ENCODE data around the gene ZNF182.
"Not testable (repeated sequence)": the region's sequence is repeated elsewhere in the genome, so short reads cannot be mapped to it uniquely, and the experiment has no call there.

The ZNF182 gene

GRCh38 chrX:48028091-48028490 lies 24.3 kb upstream of the ZNF182 start:
- no peak overlapping the region for H3K27ac ChIP-seq
- TF ChIP-seq ZFX (IDR thresholded peaks at IDR 0.05; ENCODE audit: borderline replicate concordance) (no peak), CTCF (IDR thresholded peaks at IDR 0.05) (no peak)

- H3K27ac ChIP-seq: not testable (repeated sequence)
These were observed 23.8 kb upstream of the ZNF182 start for GRCh38 chrX:48027545-48027944.

DNA sequence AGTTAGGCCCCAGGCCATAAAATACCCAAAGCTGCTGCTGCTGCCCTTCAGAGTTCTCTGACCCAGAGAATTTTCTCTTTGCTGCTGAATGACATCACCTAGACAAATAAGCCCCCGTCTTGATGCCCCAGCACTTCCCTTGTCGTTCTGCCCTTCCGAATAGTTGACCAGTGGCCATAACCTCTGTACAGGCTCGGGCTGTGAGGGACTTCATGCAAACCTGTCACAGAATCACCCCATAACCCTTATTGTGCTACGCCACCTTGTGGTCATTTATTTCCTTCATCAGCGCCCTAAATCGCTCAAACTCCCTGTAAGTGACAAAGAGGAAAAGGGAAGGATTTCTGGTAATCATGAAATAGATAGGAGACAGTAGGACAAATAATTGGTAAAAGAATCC lies 21.8 kb upstream of the ZNF182 start:
- no peak for TF ChIP-seq ZFX (IDR thresholded peaks at IDR 0.05; ENCODE audit: borderline replicate concordance)
- TF ChIP-seq CTCF (IDR thresholded peaks at IDR 0.05): peak; percentile 31; the same call in 1 of the 2 replicates
- no peak overlapping the region for H3K27ac ChIP-seq

- TF ChIP-seq CTCF (IDR thresholded peaks at IDR 0.05): no peak
- TF ChIP-seq ZFX (IDR thresholded peaks at IDR 0.05; ENCODE audit: borderline replicate concordance): no peak
- H3K27ac ChIP-seq: no peak overlapping the region
These were observed 18.9 kb upstream of the ZNF182 start for GRCh38 chrX:48022738-48023137.

GRCh38 chrX:48022100-48022499 lies 18.3 kb upstream of the ZNF182 start:
- no peak overlapping the region for H3K27ac ChIP-seq
- TF ChIP-seq CTCF (IDR thresholded peaks at IDR 0.05) (no peak), ZFX (IDR thresholded peaks at IDR 0.05; ENCODE audit: borderline replicate concordance) (no peak)

DNA sequence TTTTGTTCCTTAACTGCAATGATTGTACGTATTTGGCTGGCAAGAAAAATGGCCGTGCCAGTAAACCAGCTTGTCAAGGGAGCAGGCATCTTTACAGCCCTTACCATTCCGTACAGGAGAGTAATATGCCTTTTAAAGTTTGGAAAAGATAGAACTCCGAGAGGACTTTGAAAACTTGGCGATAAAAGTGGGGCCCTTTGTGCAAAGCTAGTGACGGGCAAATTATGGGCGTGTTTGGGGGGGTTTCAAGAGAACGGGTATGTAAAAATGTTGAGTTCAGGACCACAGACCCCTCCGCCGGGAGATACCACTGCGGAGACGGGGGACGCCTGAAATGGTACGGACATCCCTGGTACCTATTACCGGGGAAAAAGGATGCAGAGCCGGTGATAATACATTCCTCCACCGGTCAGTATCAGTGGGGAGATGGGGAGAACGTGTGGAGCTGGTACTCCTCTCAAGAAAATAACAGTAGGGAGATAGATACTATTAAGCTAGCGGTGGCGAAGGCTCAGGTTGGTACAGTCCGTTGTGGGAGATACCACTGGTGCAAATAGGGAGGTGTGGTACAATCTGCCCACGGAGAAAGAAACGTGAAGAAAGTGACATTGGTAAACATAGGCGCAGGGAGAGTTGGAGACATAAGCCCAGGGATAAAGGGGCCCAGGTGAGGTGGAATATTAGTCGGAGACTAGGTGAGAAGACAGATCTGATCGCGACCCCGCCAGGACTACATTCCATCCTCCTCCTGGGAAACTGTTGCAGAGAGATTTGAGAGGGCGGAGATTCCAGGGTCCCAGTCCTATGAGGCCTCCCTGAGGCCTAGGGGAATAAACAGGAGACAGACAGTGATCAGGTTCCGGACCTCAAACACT lies 17.5 kb upstream of the ZNF182 start:
- no peak for TF ChIP-seq ZFX (IDR thresholded peaks at IDR 0.05; ENCODE audit: borderline replicate concordance)
- TF ChIP-seq CTCF (IDR thresholded peaks at IDR 0.05): no peak
- peak overlapping the region; percentile 67 for H3K27ac ChIP-seq

- H3K27ac ChIP-seq: not testable (repeated sequence)
These were observed 16.7 kb upstream of the ZNF182 start for GRCh38 chrX:48020472-48020871.

DNA sequence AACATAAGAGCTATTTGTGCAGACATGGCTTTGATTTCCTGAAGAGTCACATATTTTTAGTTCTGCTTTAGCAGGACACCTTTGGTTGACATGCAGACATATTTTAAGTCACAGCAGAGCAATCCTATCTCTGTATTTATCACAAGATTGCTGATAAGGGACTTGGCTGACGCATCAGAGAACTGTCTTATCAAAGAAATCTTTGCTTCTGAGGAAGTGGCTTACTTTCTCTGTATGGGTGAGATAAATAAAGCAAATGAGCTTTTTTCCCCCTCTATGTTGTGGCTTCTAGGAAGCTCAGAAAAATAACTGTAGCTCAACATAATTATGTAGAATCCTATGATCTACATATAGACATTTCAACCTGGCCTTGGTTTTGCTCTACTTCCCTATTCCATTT lies 16.1 kb upstream of the ZNF182 start:
- not testable (repeated sequence) for H3K27ac ChIP-seq

GRCh38 chrX:48016583-48017310 lies 13.0 kb upstream of the ZNF182 start:
- not testable (repeated sequence) for H3K27ac ChIP-seq

DNA sequence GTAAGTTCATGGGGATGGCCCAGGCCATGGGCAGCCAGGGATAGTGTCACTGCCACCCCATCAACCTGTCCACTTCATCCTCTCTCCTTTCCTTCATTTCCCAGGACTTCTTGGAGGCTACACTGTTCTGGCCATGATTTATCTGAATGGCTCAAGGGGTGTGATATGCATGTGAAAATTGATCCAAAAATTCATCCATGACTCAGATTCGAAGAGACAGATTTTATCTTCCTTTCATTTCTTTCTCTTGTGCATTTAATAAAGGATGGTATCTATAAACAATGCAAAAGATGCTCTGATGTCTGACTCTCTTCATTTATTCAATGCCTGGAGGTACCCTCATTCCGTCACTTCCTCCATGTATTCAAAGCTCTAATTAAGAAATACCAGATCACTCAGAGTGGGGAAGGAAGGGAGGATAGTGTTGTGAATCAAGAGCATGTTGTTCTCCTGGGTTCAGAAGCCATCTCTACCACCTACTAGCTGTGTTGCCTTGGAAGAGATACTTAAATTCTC lies 5.7 kb upstream of the ZNF182 start:
- H3K27ac ChIP-seq: not testable (repeated sequence)

DNA sequence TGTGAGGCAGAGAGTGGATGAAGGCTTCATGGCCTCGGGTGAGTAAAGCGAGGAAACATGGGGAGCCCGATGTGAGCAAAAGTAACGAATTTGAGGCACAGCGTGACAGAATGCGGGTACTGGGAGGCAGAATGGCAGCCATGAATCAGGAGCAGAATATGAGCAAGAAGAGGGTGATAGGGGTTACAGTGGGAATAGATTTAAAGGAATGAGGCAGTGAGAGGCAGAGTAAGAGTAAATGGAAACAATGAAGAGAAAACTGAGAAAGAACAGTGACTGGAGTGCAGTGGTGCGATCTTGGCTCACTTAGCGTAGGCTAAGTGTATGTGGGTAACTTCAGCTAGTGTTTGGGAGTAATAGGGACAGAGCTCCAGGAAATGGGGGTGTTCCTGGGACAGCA lies 2.9 kb upstream of the ZNF182 start, which contains the start of gene SPACA5:
SPACA5 (plus strand) TSS at position 301 of the 400 bp plus-strand sequence. CDS start 815 bp downstream, outside the sequence.
- H3K27ac ChIP-seq: not testable (repeated sequence)

Data from 22Rv1 (cell line).